SK-N-SH treated with all-trans-retinoic acid at 6 μM for 48 hours (cell line): ENCODE results near the gene MUC5B.
A peak's percentile ranks its signal among the peaks of the same experiment; 100 is the strongest.
"Not testable (repeated sequence)": the region's sequence is repeated elsewhere in the genome, so short reads cannot be mapped to it uniquely, and the experiment has no call there.

Experiments
- ATAC-seq: fragments of 200-7000 bp; cut with Tn5 transposase; 3 replicates; pipeline ENCODE4 v1.9.1; 2020; ENCODE audit warnings: mild to moderate bottlenecking, moderate library complexity
- ARNTL ChIP-seq: fragments of 450-650 bp; formaldehyde crosslinking; IDR thresholded peaks from 2 replicates; pipeline ENCODE4 v1.5.0; 2020; ENCODE audit warnings: low read depth, mild to moderate bottlenecking, moderate library complexity, borderline replicate concordance
- BACH2 ChIP-seq: fragments of 250-450 bp; sonication (Bioruptor Pico); IDR thresholded peaks from 2 replicates; pipeline ENCODE4 v1.9.0; 2021; ENCODE audit warnings: mild to moderate bottlenecking, borderline replicate concordance
- CSDC2 ChIP-seq: fragments of 250-450 bp; sonication (Bioruptor Pico); IDR thresholded peaks from 2 replicates; pipeline ENCODE4 v1.5.0; 2020; ENCODE audit warnings: mild to moderate bottlenecking, moderate library complexity
- ESRRG ChIP-seq: fragments of 250-450 bp; sonication (Bioruptor Pico); IDR thresholded peaks from 2 replicates; pipeline ENCODE4 v1.6.1; 2021; ENCODE audit warnings: mild to moderate bottlenecking
- GLIS3 ChIP-seq: fragments of 250-450 bp; sonication (Bioruptor Pico); IDR thresholded peaks from 2 replicates; pipeline ENCODE4 v1.5.0; 2020; ENCODE audit warnings: mild to moderate bottlenecking, moderate library complexity
- ISL1 ChIP-seq: fragments of 250-450 bp; sonication (Bioruptor Pico); IDR thresholded peaks from 2 replicates; pipeline ENCODE4 v2.1.2; 2022; ENCODE audit warnings: mild to moderate bottlenecking, moderate library complexity
- OSR1 ChIP-seq: fragments of 250-450 bp; sonication (Bioruptor Pico); IDR thresholded peaks from 2 replicates; pipeline ENCODE4 v1.8.0; 2022; ENCODE audit warnings: moderate library complexity, mild to moderate bottlenecking, inconsistent platforms
- PATZ1 ChIP-seq: fragments of 250-450 bp; sonication (Bioruptor Pico); IDR thresholded peaks from 2 replicates; pipeline ENCODE4 v1.8.0; 2020; ENCODE audit warnings: mild to moderate bottlenecking, moderate library complexity, borderline replicate concordance
- POU6F1 ChIP-seq: fragments of 250-450 bp; sonication (Bioruptor Pico); IDR thresholded peaks from 2 replicates; pipeline ENCODE4 v1.8.0; 2021; ENCODE audit warnings: low read depth, mild to moderate bottlenecking, moderate library complexity, borderline replicate concordance
- PPARA ChIP-seq: fragments of 250-450 bp; sonication (Bioruptor Pico); IDR thresholded peaks from 2 replicates; pipeline ENCODE4 v1.5.0; 2020; ENCODE audit warnings: mild to moderate bottlenecking, borderline replicate concordance
- RARB ChIP-seq: fragments of 250-450 bp; sonication (Bioruptor Pico); IDR thresholded peaks from 2 replicates; pipeline ENCODE4 v1.8.0; 2021; ENCODE audit warnings: mild to moderate bottlenecking, moderate library complexity
- SNAI2 ChIP-seq: fragments of 250-450 bp; sonication (Bioruptor Pico); IDR thresholded peaks from 2 replicates; pipeline ENCODE4 v1.5.0; 2020; ENCODE audit warnings: mild to moderate bottlenecking, moderate library complexity
- TCF4 ChIP-seq: fragments of 250-450 bp; sonication (Bioruptor Pico); IDR thresholded peaks from 2 replicates; pipeline ENCODE4 v1.8.0; 2021; ENCODE audit warnings: mild to moderate bottlenecking, moderate library complexity, borderline replicate concordance
- TOX ChIP-seq: fragments of 250-450 bp; sonication (Bioruptor Pico); IDR thresholded peaks from 2 replicates; pipeline ENCODE4 v1.8.0; 2021; ENCODE audit warnings: mild to moderate bottlenecking, moderate library complexity, borderline replicate concordance
- ZC3H10 ChIP-seq: fragments of 250-450 bp; sonication (Bioruptor Pico); IDR thresholded peaks from 2 replicates; pipeline ENCODE4 v1.5.1; 2021; ENCODE audit warnings: mild to moderate bottlenecking, moderate library complexity
- ZFP3 ChIP-seq: fragments of 250-450 bp; sonication (Bioruptor Pico); IDR thresholded peaks from 2 replicates; pipeline ENCODE4 v1.5.0; 2020; ENCODE audit warnings: mild to moderate bottlenecking, moderate library complexity
- ZFP30 ChIP-seq: fragments of 450-650 bp; formaldehyde crosslinking; IDR thresholded peaks from 2 replicates; pipeline ENCODE4 v1.5.0; 2022; ENCODE audit warnings: mild to moderate bottlenecking, moderate library complexity
- ZNF565 ChIP-seq: fragments of 450-650 bp; formaldehyde crosslinking; conservative IDR thresholded peaks from 2 replicates; pipeline ENCODE4 v1.5.0; 2020; ENCODE audit warnings: low read depth, mild to moderate bottlenecking, moderate library complexity
- ZNF8 ChIP-seq: fragments of 450-650 bp; formaldehyde crosslinking; IDR thresholded peaks from 2 replicates; pipeline ENCODE4 v1.5.0; 2020; ENCODE audit warnings: mild to moderate bottlenecking, moderate library complexity
- TF ChIP-seq, protein P1 (sequence below): fragments of 250-450 bp; sonication (Bioruptor Pico); IDR thresholded peaks from 2 replicates; pipeline ENCODE4 v1.5.1; 2021; ENCODE audit warnings: mild to moderate bottlenecking, moderate library complexity
- TF ChIP-seq, protein P2 (sequence below): fragments of 250-450 bp; sonication (Bioruptor Pico); IDR thresholded peaks from 2 replicates; pipeline ENCODE4 v1.5.0; 2020; ENCODE audit warnings: mild to moderate bottlenecking, moderate library complexity

Gene MUC5B

GRCh38 chr11:1264444-1264843 is 41.6 kb downstream of the MUC5B start:
- peak; percentile 9; the same call in 1 of the 3 replicates for ATAC-seq

GRCh38 chr11:1265480-1265879 is 42.6 kb downstream of the MUC5B start:
- ATAC-seq, result not testable (repeated sequence)

GRCh38 chr11:1266976-1267375 is 44.1 kb downstream of the MUC5B start:
- ATAC-seq, result not testable (repeated sequence)

DNA sequence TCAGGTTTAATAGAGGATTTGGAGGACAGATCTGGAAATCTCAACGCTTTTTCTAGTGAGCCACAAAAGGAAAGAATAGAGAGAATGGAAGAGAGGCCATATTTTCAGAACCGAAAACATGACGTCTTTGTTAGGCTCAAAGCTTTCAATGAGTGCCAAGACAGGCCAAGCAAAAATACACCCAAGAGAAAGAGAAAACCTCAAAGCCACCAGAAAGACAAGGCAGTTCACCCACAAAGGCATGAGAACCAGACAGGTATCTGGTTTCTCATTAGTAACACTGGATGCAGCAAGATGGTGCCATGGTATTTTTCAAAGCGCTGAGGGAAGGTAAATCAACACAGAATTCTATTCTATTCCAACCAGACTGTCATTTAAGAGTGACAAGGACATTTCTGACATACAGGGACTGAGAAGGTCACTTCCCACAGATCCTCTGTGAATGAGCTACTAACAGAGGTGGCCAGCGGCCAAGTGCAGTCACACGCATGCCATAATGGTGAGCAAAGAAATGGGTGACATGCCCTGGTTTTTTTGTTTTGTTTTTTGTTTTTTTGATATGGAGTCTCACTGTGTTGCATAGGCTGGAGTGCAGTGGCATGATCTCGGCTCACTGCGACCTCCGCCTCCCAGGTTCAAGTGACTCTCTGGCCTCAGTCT is 44.7 kb downstream of the MUC5B start:
- ATAC-seq, result no peak
- TF ChIP-seq ZNF565 (CRISPR knock-in tag), result no peak

DNA sequence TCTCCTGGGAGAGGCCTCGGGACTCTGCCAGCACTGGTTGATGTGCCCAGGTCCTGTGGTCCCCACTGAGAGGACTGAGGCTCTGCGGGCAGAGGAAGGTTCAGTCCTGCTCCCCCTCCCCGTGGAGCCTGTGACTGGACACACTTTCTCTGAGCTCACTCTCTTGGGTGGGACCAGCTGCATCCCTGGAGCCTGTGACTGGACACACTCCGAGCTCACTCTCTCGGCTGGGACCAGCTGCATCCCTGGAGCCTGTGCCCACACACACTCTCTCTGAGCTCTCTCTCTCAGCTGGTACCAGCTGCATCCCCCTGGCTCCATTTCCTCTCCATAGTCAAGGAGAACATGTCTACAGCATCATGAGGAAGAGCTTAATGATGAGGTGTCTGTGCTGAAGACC is 47.1 kb downstream of the MUC5B start:
- ATAC-seq, result peak; percentile 25; the same call in 2 of the 3 replicates

DNA sequence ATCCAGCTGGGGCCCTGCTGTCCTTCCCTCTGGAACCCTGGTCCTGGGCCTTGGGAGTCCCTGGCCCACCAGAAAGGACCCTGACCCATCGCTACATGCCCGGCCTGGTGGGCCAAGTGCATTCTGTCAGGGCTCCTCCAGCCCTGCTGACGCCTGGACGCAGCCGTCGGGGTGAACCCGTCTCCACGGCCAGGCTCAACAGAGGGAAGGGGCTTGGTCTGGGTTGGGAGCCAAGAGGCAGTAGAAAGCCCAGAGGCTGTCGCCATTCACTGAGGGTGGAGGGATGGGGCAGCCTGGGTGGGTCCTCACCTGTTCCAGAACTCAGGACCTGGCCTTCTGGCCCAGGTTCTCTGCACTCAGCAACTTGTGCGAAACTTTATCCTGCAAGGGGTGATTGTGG is 47.6 kb downstream of the MUC5B start:
- no peak for TF ChIP-seq TCF4
- no peak for TF ChIP-seq ZFP3
- TF ChIP-seq ARNTL, result no peak
- no peak for TF ChIP-seq PPARA (CRISPR knock-in tag)
- ATAC-seq, result no peak

More for the DNA sequence above, 47.1 kb downstream of the MUC5B start:
- TF ChIP-seq PPARA (CRISPR knock-in tag) (no peak), ESRRG (no peak), SNAI2 (CRISPR knock-in tag) (no peak), TOX (no peak), ZNF8 (CRISPR knock-in tag) (no peak), RARB (CRISPR knock-in tag) (no peak), ZNF565 (CRISPR knock-in tag) (no peak), POU6F1 (CRISPR knock-in tag) (no peak), ISL1 (CRISPR knock-in tag) (no peak), ZC3H10 (no peak), CSDC2 (CRISPR knock-in tag) (no peak)
- TF ChIP-seq, protein P1, sequence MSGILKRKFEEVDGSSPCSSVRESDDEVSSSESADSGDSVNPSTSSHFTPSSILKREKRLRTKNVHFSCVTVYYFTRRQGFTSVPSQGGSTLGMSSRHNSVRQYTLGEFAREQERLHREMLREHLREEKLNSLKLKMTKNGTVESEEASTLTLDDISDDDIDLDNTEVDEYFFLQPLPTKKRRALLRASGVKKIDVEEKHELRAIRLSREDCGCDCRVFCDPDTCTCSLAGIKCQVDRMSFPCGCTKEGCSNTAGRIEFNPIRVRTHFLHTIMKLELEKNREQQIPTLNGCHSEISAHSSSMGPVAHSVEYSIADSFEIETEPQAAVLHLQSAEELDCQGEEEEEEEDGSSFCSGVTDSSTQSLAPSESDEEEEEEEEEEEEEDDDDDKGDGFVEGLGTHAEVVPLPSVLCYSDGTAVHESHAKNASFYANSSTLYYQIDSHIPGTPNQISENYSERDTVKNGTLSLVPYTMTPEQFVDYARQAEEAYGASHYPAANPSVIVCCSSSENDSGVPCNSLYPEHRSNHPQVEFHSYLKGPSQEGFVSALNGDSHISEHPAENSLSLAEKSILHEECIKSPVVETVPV (CRISPR knock-in tag), result no peak

GRCh38 chr11:1271002-1271401 is 48.1 kb downstream of the MUC5B start:
- TF ChIP-seq SNAI2 (CRISPR knock-in tag) (no peak), ESRRG (no peak), ISL1 (CRISPR knock-in tag) (no peak), TOX (no peak), ZC3H10 (no peak), RARB (CRISPR knock-in tag) (no peak), OSR1 (CRISPR knock-in tag) (no peak), ZFP30 (CRISPR knock-in tag) (no peak), PATZ1 (CRISPR knock-in tag) (no peak), ARNTL (no peak), BACH2 (no peak), GLIS3 (CRISPR knock-in tag) (no peak), ZNF565 (CRISPR knock-in tag) (no peak), ZNF8 (CRISPR knock-in tag) (no peak), PPARA (CRISPR knock-in tag) (no peak), POU6F1 (CRISPR knock-in tag) (no peak)
- TF ChIP-seq, protein P2, sequence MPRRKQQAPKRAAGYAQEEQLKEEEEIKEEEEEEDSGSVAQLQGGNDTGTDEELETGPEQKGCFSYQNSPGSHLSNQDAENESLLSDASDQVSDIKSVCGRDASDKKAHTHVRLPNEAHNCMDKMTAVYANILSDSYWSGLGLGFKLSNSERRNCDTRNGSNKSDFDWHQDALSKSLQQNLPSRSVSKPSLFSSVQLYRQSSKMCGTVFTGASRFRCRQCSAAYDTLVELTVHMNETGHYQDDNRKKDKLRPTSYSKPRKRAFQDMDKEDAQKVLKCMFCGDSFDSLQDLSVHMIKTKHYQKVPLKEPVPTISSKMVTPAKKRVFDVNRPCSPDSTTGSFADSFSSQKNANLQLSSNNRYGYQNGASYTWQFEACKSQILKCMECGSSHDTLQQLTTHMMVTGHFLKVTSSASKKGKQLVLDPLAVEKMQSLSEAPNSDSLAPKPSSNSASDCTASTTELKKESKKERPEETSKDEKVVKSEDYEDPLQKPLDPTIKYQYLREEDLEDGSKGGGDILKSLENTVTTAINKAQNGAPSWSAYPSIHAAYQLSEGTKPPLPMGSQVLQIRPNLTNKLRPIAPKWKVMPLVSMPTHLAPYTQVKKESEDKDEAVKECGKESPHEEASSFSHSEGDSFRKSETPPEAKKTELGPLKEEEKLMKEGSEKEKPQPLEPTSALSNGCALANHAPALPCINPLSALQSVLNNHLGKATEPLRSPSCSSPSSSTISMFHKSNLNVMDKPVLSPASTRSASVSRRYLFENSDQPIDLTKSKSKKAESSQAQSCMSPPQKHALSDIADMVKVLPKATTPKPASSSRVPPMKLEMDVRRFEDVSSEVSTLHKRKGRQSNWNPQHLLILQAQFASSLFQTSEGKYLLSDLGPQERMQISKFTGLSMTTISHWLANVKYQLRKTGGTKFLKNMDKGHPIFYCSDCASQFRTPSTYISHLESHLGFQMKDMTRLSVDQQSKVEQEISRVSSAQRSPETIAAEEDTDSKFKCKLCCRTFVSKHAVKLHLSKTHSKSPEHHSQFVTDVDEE (CRISPR knock-in tag), result no peak
- no peak; the same call in 2 of the 3 replicates for ATAC-seq
